Endothelial cell of umbilical vein (primary cell): ENCODE measurements around the gene MOB1A. TPM values are rescaled to one million over a fixed set of nuclear protein-coding genes. Genes with fewer than 3 reads are reported as not detected.

Source experiments
- BruUV-seq: library from RNA; stranded (reverse); fragments of 400-500 nt; replicated peaks from 2 replicates; lab custom pipeline; 2021; lab: Mats Ljungman, UMichigan
- CTCF ChIA-PET: fragments of 300-600, 350-600 bp; sonication (Branson Sonifier 250); formaldehyde crosslinking; loops from one replicate; lab custom pipeline; 2021; ENCODE audit warnings: antibody characterized with exemption, inconsistent platforms; lab: Charles Lee
- POLR2A ChIA-PET: fragments of 300-600, 350-600 bp; sonication (Branson Sonifier 250); formaldehyde crosslinking; loops from one replicate; lab custom pipeline; 2021; ENCODE audit warnings: antibody characterized with exemption, inconsistent platforms; lab: Charles Lee
- DNase-seq: peaks from one replicate; pipeline ENCODE4 v3.0.0-alpha.2; 2011; ENCODE audit warnings: low read depth, low spot score
- FAIRE-seq: peaks from 2 replicates; lab custom pipeline; 2011; peaks lifted over from hg19 to GRCh38; lab: Jason Lieb, UNC
- H2AFZ ChIP-seq: 2 replicates; pipeline ENCODE4 v1.6.0; 2012; ENCODE audit warnings: low read depth, low read length, control low read depth, inconsistent platforms
- H3K27ac ChIP-seq: 2 replicates; pipeline ENCODE4 v1.5.1; 2011; ENCODE audit warnings: low read depth, mild to moderate bottlenecking, control low read depth, low read length, moderate library complexity; ENCODE audit not compliant: insufficient read depth
- H3K27me3 ChIP-seq, 2 experiments: 2 replicates each; pipeline versions ENCODE4 v1.6.0 to v1.6.1; 2011; ENCODE audit warnings: low read length in 2 of 2, mixed read lengths in 1 of 2; ENCODE audit not compliant: control insufficient read depth in 2 of 2, insufficient read depth in 2 of 2
- H3K36me3 ChIP-seq, 2 experiments: 2 replicates in 1 of 2; 3 replicates in 1 of 2; pipeline ENCODE4 v1.5.1; 2011; ENCODE audit warnings: low read length in 2 of 2, mild to moderate bottlenecking in 1 of 2, moderate library complexity in 1 of 2; ENCODE audit not compliant: control insufficient read depth in 2 of 2, insufficient read depth in 2 of 2; ENCODE audit errors: extremely low read depth in 1 of 2
- H3K4me1 ChIP-seq: 3 replicates; pipeline ENCODE4 v1.5.1; 2011; ENCODE audit warnings: mild to moderate bottlenecking, low read length; ENCODE audit not compliant: control insufficient read depth, insufficient read depth; ENCODE audit errors: extremely low read depth
- H3K4me2 ChIP-seq: 2 replicates; pipeline ENCODE4 v1.6.1; 2011; ENCODE audit warnings: low read length, control low read depth, mixed read lengths; ENCODE audit not compliant: insufficient read depth
- H3K4me3 ChIP-seq, 3 experiments: fragments of 200-600 bp in 1 of 3; sonication (generic), shearing (Covaris generic) in 1 of 3; replicated peaks in 1 of 3; 2 replicates each; pipeline ENCODE4 v1.5.1; 2011 to 2016; ENCODE audit warnings: control low read depth in 3 of 3, low read length in 3 of 3, mild to moderate bottlenecking in 2 of 3, inconsistent platforms in 1 of 3, low read depth in 1 of 3, moderate library complexity in 1 of 3; ENCODE audit not compliant: insufficient read depth in 1 of 3
- H3K79me2 ChIP-seq: 2 replicates; pipeline ENCODE4 v1.6.0; 2012; ENCODE audit warnings: low read length, inconsistent platforms; ENCODE audit not compliant: control insufficient read depth, insufficient read depth
- H3K9ac ChIP-seq: replicated peaks from 2 replicates; pipeline ENCODE3; 2011; ENCODE audit warnings: low read length, control low read depth; ENCODE audit not compliant: insufficient read depth; ENCODE audit errors: extremely low read depth
- H3K9me1 ChIP-seq: replicated peaks from 3 replicates; pipeline ENCODE4 v1.6.0; 2011; ENCODE audit warnings: mild to moderate bottlenecking, low read length; ENCODE audit not compliant: control insufficient read depth, insufficient read depth; ENCODE audit errors: extremely low read depth
- H3K9me3 ChIP-seq: replicated peaks from 2 replicates; pipeline ENCODE4 v1.5.1; 2012; ENCODE audit warnings: low read length, inconsistent platforms; ENCODE audit not compliant: control insufficient read depth, insufficient read depth
- H4K20me1 ChIP-seq: replicated peaks from 2 replicates; pipeline ENCODE3; 2011; ENCODE audit warnings: mild to moderate bottlenecking, low read length; ENCODE audit not compliant: control insufficient read depth, insufficient read depth; ENCODE audit errors: extremely low read depth
- EZH2 ChIP-seq: IDR thresholded peaks from 2 replicates; pipeline ENCODE4 v1.6.1; 2012; ENCODE audit warnings: borderline replicate concordance, low read depth, mild to moderate bottlenecking, moderate library complexity, low read length, inconsistent platforms; ENCODE audit not compliant: severe bottlenecking
- FOS ChIP-seq: IDR thresholded peaks from 2 replicates; pipeline ENCODE4 v1.6.1; 2011; ENCODE audit warnings: mild to moderate bottlenecking, low read length, moderate library complexity, borderline replicate concordance; ENCODE audit not compliant: insufficient read depth
- GATA2 ChIP-seq: IDR thresholded peaks from 2 replicates; pipeline ENCODE4 v1.7.0; 2011; ENCODE audit warnings: low read depth, mild to moderate bottlenecking, moderate library complexity, mixed read lengths, low read length; ENCODE audit not compliant: insufficient read length, insufficient read depth
- JUN ChIP-seq: IDR thresholded peaks from 2 replicates; pipeline ENCODE4 v1.6.1; 2011; ENCODE audit warnings: borderline replicate concordance, low read depth; ENCODE audit not compliant: insufficient read length, insufficient read depth
- MYC ChIP-seq: IDR thresholded peaks from one replicate; pipeline ENCODE4 v1.6.1; 2011; ENCODE audit warnings: mild to moderate bottlenecking, low read depth, low read length
- POLR2A ChIP-seq: IDR thresholded peaks from 2 replicates; pipeline ENCODE4 v1.6.1; 2012; ENCODE audit warnings: low read depth, mild to moderate bottlenecking, control low read depth, low read length
- POLR2AphosphoS5 ChIP-seq: IDR thresholded peaks from 2 replicates; pipeline ENCODE4 v1.6.1; 2012; ENCODE audit warnings: low read depth, mild to moderate bottlenecking, control low read depth, low read length, moderate library complexity; ENCODE audit not compliant: insufficient read depth
- dilution Hi-C: fragments of 300-500 bp; cut with MboI; formaldehyde crosslinking; loops from one replicate; pipeline ENCODE4 v1.15.0; 2019; ENCODE audit warnings: low sequenced_read_pairs; ENCODE audit not compliant: extremely low pct_ligation_motif_present
- intact Hi-C: fragments of 100-400 bp; cut with micrococcal nuclease; formaldehyde crosslinking; loops from one replicate; pipeline ENCODE4 v1.10.0; 2022
- polyA plus RNA-seq, 4 experiments: library from polyadenylated mRNA; depleted of rRNA in 3 of 4; stranded (reverse) in 3 of 4; unstranded in 1 of 4; fragments of >200 nt; gene quantifications; 2 replicates each; pipeline versions ENCODE4 v1.2.1 to v1.2.3, GENCODE V29; 2011 to 2012; ENCODE audit warnings: missing spikeins in 1 of 4
- total RNA-seq: library from RNA; stranded (reverse); gene quantifications from 2 replicates; pipeline ENCODE4 v1.2.3, GENCODE V29; 2021
- TF ChIP-seq, protein P1 (sequence below), 2 donors: IDR thresholded peaks; 1 replicate in 1 of 2; 2 replicates in 1 of 2; pipeline ENCODE4 v1.5.1; 2011; ENCODE audit warnings: low read length in 2 of 2, mild to moderate bottlenecking in 2 of 2, moderate library complexity in 2 of 2, control low read depth in 1 of 2, inconsistent platforms in 1 of 2, low read depth in 1 of 2; ENCODE audit not compliant: insufficient read depth in 1 of 2; ENCODE audit errors: extremely low read depth in 1 of 2
- TF ChIP-seq, protein P2 (sequence below): IDR thresholded peaks from 2 replicates; pipeline ENCODE4 v1.6.1; 2011; ENCODE audit not compliant: insufficient read depth, insufficient read length

Gene MOB1A
- total and polyA plus RNA-seq, 2 donors (not counting 3 experiments of a cell fraction or from before 2014, with no cell fraction given) = 25.3 to 112 TPM

DNA sequence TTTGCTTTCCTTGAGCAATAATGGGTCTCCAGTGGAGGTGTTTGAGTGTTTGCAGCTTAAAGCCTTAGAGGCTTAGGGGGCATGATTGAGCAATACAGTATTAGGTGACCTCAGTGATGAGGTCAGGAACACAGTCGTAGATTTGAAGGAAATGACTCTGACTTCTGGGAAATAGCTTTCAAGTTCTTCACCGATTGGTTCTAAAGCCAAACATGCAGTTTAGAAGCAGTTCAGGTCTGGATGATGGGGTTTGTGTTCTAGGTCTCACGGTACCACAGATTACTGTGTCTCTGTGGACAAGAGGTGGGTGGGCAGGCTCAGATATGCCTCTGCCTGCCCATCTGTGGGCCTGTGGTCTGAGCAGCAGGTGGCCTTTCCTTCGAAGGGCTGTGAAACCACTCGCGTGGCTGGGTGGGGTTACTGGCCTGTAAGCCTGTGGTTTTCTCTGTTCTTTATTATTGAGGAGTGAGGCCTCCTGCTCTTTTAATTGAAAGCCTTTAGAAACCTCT, 27.6 kb upstream of the MOB1A start:
- DNase-seq (peak; percentile 76), FAIRE-seq (peak; percentile 47)
- no peaks in the 10 kb centered on the region for H3K9me3 ChIP-seq
- H4K20me1 ChIP-seq = no peaks in the 10 kb centered on the region
- peak overlapping the region; percentile 85 for H3K27ac ChIP-seq
- peaks cover 4 to 16% of the 10 kb centered on the region in 2 experiments for H3K36me3 ChIP-seq
- ChIA-PET POLR2A (interaction anchor here (0.7 kb wide), 1 partner anchor 28 kb away, joined by 6 read pairs; the partner anchor contains the start of gene MOB1A), CTCF (interaction anchor here (0.9 to 1.9 kb wide), 5 partner anchors 9 to 382 kb away, joined by 3 to 6 read pairs (median 3); no protein-coding TSS in a partner anchor)
- no TSS peak for BruUV-seq
- no peaks in the 10 kb centered on the region for H3K27me3 ChIP-seq
- H3K79me2 ChIP-seq = peaks cover 65% of the 10 kb centered on the region
- peak overlapping the region; percentile 14 for H2AFZ ChIP-seq
- H3K4me3 ChIP-seq = no peak overlapping the region
- dilution Hi-C loops = no loop called here
- no peaks in the 10 kb centered on the region for H3K9me1 ChIP-seq
- peak overlapping the region; percentile 45 for H3K9ac ChIP-seq
- intact Hi-C loops = no loop called here
- H3K4me1 ChIP-seq = peaks cover 16% of the 10 kb centered on the region
- TF ChIP-seq, protein P1, sequence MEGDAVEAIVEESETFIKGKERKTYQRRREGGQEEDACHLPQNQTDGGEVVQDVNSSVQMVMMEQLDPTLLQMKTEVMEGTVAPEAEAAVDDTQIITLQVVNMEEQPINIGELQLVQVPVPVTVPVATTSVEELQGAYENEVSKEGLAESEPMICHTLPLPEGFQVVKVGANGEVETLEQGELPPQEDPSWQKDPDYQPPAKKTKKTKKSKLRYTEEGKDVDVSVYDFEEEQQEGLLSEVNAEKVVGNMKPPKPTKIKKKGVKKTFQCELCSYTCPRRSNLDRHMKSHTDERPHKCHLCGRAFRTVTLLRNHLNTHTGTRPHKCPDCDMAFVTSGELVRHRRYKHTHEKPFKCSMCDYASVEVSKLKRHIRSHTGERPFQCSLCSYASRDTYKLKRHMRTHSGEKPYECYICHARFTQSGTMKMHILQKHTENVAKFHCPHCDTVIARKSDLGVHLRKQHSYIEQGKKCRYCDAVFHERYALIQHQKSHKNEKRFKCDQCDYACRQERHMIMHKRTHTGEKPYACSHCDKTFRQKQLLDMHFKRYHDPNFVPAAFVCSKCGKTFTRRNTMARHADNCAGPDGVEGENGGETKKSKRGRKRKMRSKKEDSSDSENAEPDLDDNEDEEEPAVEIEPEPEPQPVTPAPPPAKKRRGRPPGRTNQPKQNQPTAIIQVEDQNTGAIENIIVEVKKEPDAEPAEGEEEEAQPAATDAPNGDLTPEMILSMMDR (IDR thresholded peaks at IDR 0.05; ENCODE audit: extremely low read depth in 1 of 2, insufficient read depth in 1 of 2, low read depth in 1 of 2, low read length in 2 of 2) = no peak
- TF ChIP-seq POLR2A (no peak), MYC (no peak), JUN (peak; percentile 61), EZH2 (no peak), POLR2AphosphoS5 (peak; percentile 18), FOS (peak; percentile 44), GATA2 (no peak)
- TF ChIP-seq, protein P2, sequence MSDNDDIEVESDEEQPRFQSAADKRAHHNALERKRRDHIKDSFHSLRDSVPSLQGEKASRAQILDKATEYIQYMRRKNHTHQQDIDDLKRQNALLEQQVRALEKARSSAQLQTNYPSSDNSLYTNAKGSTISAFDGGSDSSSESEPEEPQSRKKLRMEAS = no peak
- H3K4me2 ChIP-seq = peak overlapping the region; percentile 46
